VCaP (cell line): ENCODE measurements around the gene PTPN6.
A peak's percentile ranks its signal among the peaks of the same experiment; 100 is the strongest.
"Not testable (repeated sequence)": the region's sequence is repeated elsewhere in the genome, so short reads cannot be mapped to it uniquely, and the experiment has no call there.

Experiments
- H3K27ac ChIP-seq: fragments of 450-650 bp; 2 replicates; pipeline ENCODE4 v1.5.1; 2017
- CTCF ChIP-seq: fragments of 450-650 bp; conservative IDR thresholded peaks from 2 replicates; pipeline ENCODE4 v1.5.1; 2017; ENCODE audit warnings: mild to moderate bottlenecking, moderate library complexity

Gene PTPN6

GRCh38 chr12:6950811-6951540 lies at the start of gene PTPN6:
TSS of gene PTPN6 (plus strand) at chr12:6951356. CDS start at chr12:6951513, 157 bp downstream.
- no peak for TF ChIP-seq CTCF
- H3K27ac ChIP-seq = no peak within 1 kb of the TSS

- H3K27ac ChIP-seq = no peak overlapping the region
- TF ChIP-seq CTCF = no peak
Observed at GRCh38 chr12:6902448-6902847, 48.7 kb upstream of the PTPN6 start.

GRCh38 chr12:6903722-6904121 lies 47.4 kb upstream of the PTPN6 start:
- no peak for TF ChIP-seq CTCF
- peak overlapping the region; percentile 67 for H3K27ac ChIP-seq

- no peak for TF ChIP-seq CTCF
- peak within 1 kb of the TSS; percentile 67 for H3K27ac ChIP-seq
Observed at GRCh38 chr12:6904280-6905276, 46.6 kb upstream of the PTPN6 start, which contains the start of gene LRRC23. TSS of gene LRRC23 (plus strand) at chr12:6904822. CDS start at chr12:6905634, 812 bp downstream.

- TF ChIP-seq CTCF = no peak
- peak overlapping the region; percentile 67 for H3K27ac ChIP-seq
Observed at GRCh38 chr12:6905414-6906040, 45.6 kb upstream of the PTPN6 start.

- H3K27ac ChIP-seq = not testable (repeated sequence)
Observed at GRCh38 chr12:6908141-6908540, 43.0 kb upstream of the PTPN6 start.

GRCh38 chr12:6909421-6910145 lies 41.6 kb upstream of the PTPN6 start:
- TF ChIP-seq CTCF = no peak
- H3K27ac ChIP-seq = no peak overlapping the region
